ENCODE data around the gene PCED1A.

Gene PCED1A

GRCh38 chr20:2825761-2826160, 14.7 kb downstream of the PCED1A start:
- no peak overlapping the region for H3K27ac ChIP-seq
- intact Hi-C loops (cut with DNase I; ENCODE audit: low total_unique reads): no loop called here
- peaks cover 0 to 42% of the 10 kb centered on the region in 2 donors for H3K27me3 ChIP-seq
- no peak for TF ChIP-seq CTCF (IDR thresholded peaks at IDR 0.05)
- no peaks in the 10 kb centered on the region for H3K36me3 ChIP-seq
- no peak for DNase-seq
- no peak overlapping the region for H3K4me3 ChIP-seq
- no peaks in the 10 kb centered on the region for H3K9me3 ChIP-seq
- peaks cover 0 to 13% (median 3%) of the 10 kb centered on the region in 4 donors for H3K4me1 ChIP-seq

- intact Hi-C loops (cut with DNase I; ENCODE audit: low total_unique reads): no loop called here
- DNase-seq: no peak
- no peak overlapping the region for H3K27ac ChIP-seq
Measured at GRCh38 chr20:2822073-2822472, 18.4 kb downstream of the PCED1A start.

GRCh38 chr20:2820896-2821869, 19.3 kb downstream of the PCED1A start:
- Histone ChIP-seq H3K27ac (no peak overlapping the region), H3K9me3 (no peaks in the 10 kb centered on the region), H3K36me3 (no peaks in the 10 kb centered on the region), H3K4me1 (peaks cover 0 to 22% (median 13%) of the 10 kb centered on the region in 4 donors), H3K27me3 (peaks cover 0 to 52% of the 10 kb centered on the region in 2 donors), H3K4me3 (no peak overlapping the region)
- TF ChIP-seq CTCF (IDR thresholded peaks at IDR 0.05): no peak
- intact Hi-C loops (cut with DNase I; ENCODE audit: low total_unique reads): no loop called here
- DNase-seq: peak in 1 of 2 donors; percentile 54

More at GRCh38 chr20:2822073-2822472, 18.4 kb downstream of the PCED1A start:
- Histone ChIP-seq H3K4me3 (no peak overlapping the region), H3K9me3 (no peaks in the 10 kb centered on the region), H3K36me3 (no peaks in the 10 kb centered on the region), H3K4me1 (peaks cover 0 to 22% (median 13%) of the 10 kb centered on the region in 4 donors), H3K27me3 (peaks cover 0 to 47% of the 10 kb centered on the region in 2 donors)
- TF ChIP-seq CTCF (IDR thresholded peaks at IDR 0.05): no peak

- no peak for TF ChIP-seq CTCF (IDR thresholded peaks at IDR 0.05)
- Histone ChIP-seq H3K9me3 (no peaks in the 10 kb centered on the region), H3K4me3 (no peak overlapping the region), H3K36me3 (no peaks in the 10 kb centered on the region), H3K27ac (no peak overlapping the region), H3K4me1 (peaks cover 0 to 22% (median 13%) of the 10 kb centered on the region in 4 donors), H3K27me3 (peaks cover 0 to 57% of the 10 kb centered on the region in 2 donors)
- intact Hi-C loops (cut with DNase I; ENCODE audit: low total_unique reads): no loop called here
- no peak for DNase-seq
Measured at GRCh38 chr20:2820084-2820895, 20.2 kb downstream of the PCED1A start.

GRCh38 chr20:2817891-2818595, 22.4 kb downstream of the PCED1A start:
- H3K27ac ChIP-seq: no peak overlapping the region
- H3K27me3 ChIP-seq: peaks cover 0 to 62% of the 10 kb centered on the region in 2 donors
- no peak for TF ChIP-seq CTCF (IDR thresholded peaks at IDR 0.05)
- H3K36me3 ChIP-seq: no peaks in the 10 kb centered on the region
- peak in 1 of 2 donors; percentile 32 for DNase-seq
- H3K9me3 ChIP-seq: no peaks in the 10 kb centered on the region
- H3K4me3 ChIP-seq: no peak overlapping the region
- H3K4me1 ChIP-seq: peaks cover 0 to 22% (median 13%) of the 10 kb centered on the region in 4 donors
- intact Hi-C loops (cut with DNase I; ENCODE audit: low total_unique reads): no loop called here

Measured in tibial artery (tissue), 4 donors.